Endothelial cell of umbilical vein (primary cell): ENCODE measurements around the gene SLC35F3. TPM values are rescaled to one million over a fixed set of nuclear protein-coding genes. Genes with fewer than 3 reads are reported as not detected.

Experiments
- BruUV-seq: library from RNA; stranded (reverse); fragments of 400-500 nt; replicated peaks from 2 replicates; lab custom pipeline; 2021; lab: Mats Ljungman, UMichigan
- CTCF ChIA-PET: fragments of 300-600, 350-600 bp; sonication (Branson Sonifier 250); formaldehyde crosslinking; loops from one replicate; lab custom pipeline; 2021; ENCODE audit warnings: antibody characterized with exemption, inconsistent platforms; lab: Charles Lee
- POLR2A ChIA-PET: fragments of 300-600, 350-600 bp; sonication (Branson Sonifier 250); formaldehyde crosslinking; loops from one replicate; lab custom pipeline; 2021; ENCODE audit warnings: antibody characterized with exemption, inconsistent platforms; lab: Charles Lee
- DNase-seq: peaks from one replicate; pipeline ENCODE4 v3.0.0-alpha.2; 2011; ENCODE audit warnings: low read depth, low spot score
- FAIRE-seq: peaks from 2 replicates; lab custom pipeline; 2011; peaks lifted over from hg19 to GRCh38; lab: Jason Lieb, UNC
- H2AFZ ChIP-seq: 2 replicates; pipeline ENCODE4 v1.6.0; 2012; ENCODE audit warnings: low read depth, low read length, control low read depth, inconsistent platforms
- H3K27ac ChIP-seq: 2 replicates; pipeline ENCODE4 v1.5.1; 2011; ENCODE audit warnings: low read depth, mild to moderate bottlenecking, control low read depth, low read length, moderate library complexity; ENCODE audit not compliant: insufficient read depth
- H3K27me3 ChIP-seq, 2 experiments: 2 replicates each; pipeline versions ENCODE4 v1.6.0 to v1.6.1; 2011; ENCODE audit warnings: low read length in 2 of 2, mixed read lengths in 1 of 2; ENCODE audit not compliant: control insufficient read depth in 2 of 2, insufficient read depth in 2 of 2
- H3K36me3 ChIP-seq, 2 experiments: 2 replicates in 1 of 2; 3 replicates in 1 of 2; pipeline ENCODE4 v1.5.1; 2011; ENCODE audit warnings: low read length in 2 of 2, mild to moderate bottlenecking in 1 of 2, moderate library complexity in 1 of 2; ENCODE audit not compliant: control insufficient read depth in 2 of 2, insufficient read depth in 2 of 2; ENCODE audit errors: extremely low read depth in 1 of 2
- H3K4me1 ChIP-seq: 3 replicates; pipeline ENCODE4 v1.5.1; 2011; ENCODE audit warnings: mild to moderate bottlenecking, low read length; ENCODE audit not compliant: control insufficient read depth, insufficient read depth; ENCODE audit errors: extremely low read depth
- H3K4me2 ChIP-seq: 2 replicates; pipeline ENCODE4 v1.6.1; 2011; ENCODE audit warnings: low read length, control low read depth, mixed read lengths; ENCODE audit not compliant: insufficient read depth
- H3K4me3 ChIP-seq, 3 experiments: fragments of 200-600 bp in 1 of 3; sonication (generic), shearing (Covaris generic) in 1 of 3; replicated peaks in 1 of 3; 2 replicates each; pipeline ENCODE4 v1.5.1; 2011 to 2016; ENCODE audit warnings: control low read depth in 3 of 3, low read length in 3 of 3, mild to moderate bottlenecking in 2 of 3, inconsistent platforms in 1 of 3, low read depth in 1 of 3, moderate library complexity in 1 of 3; ENCODE audit not compliant: insufficient read depth in 1 of 3
- H3K79me2 ChIP-seq: 2 replicates; pipeline ENCODE4 v1.6.0; 2012; ENCODE audit warnings: low read length, inconsistent platforms; ENCODE audit not compliant: control insufficient read depth, insufficient read depth
- H3K9ac ChIP-seq: replicated peaks from 2 replicates; pipeline ENCODE3; 2011; ENCODE audit warnings: low read length, control low read depth; ENCODE audit not compliant: insufficient read depth; ENCODE audit errors: extremely low read depth
- H3K9me1 ChIP-seq: replicated peaks from 3 replicates; pipeline ENCODE4 v1.6.0; 2011; ENCODE audit warnings: mild to moderate bottlenecking, low read length; ENCODE audit not compliant: control insufficient read depth, insufficient read depth; ENCODE audit errors: extremely low read depth
- H3K9me3 ChIP-seq: replicated peaks from 2 replicates; pipeline ENCODE4 v1.5.1; 2012; ENCODE audit warnings: low read length, inconsistent platforms; ENCODE audit not compliant: control insufficient read depth, insufficient read depth
- H4K20me1 ChIP-seq: replicated peaks from 2 replicates; pipeline ENCODE3; 2011; ENCODE audit warnings: mild to moderate bottlenecking, low read length; ENCODE audit not compliant: control insufficient read depth, insufficient read depth; ENCODE audit errors: extremely low read depth
- FOS ChIP-seq: IDR thresholded peaks from 2 replicates; pipeline ENCODE4 v1.6.1; 2011; ENCODE audit warnings: mild to moderate bottlenecking, low read length, moderate library complexity, borderline replicate concordance; ENCODE audit not compliant: insufficient read depth
- JUN ChIP-seq: IDR thresholded peaks from 2 replicates; pipeline ENCODE4 v1.6.1; 2011; ENCODE audit warnings: borderline replicate concordance, low read depth; ENCODE audit not compliant: insufficient read length, insufficient read depth
- MYC ChIP-seq: IDR thresholded peaks from one replicate; pipeline ENCODE4 v1.6.1; 2011; ENCODE audit warnings: mild to moderate bottlenecking, low read depth, low read length
- POLR2AphosphoS5 ChIP-seq: IDR thresholded peaks from 2 replicates; pipeline ENCODE4 v1.6.1; 2012; ENCODE audit warnings: low read depth, mild to moderate bottlenecking, control low read depth, low read length, moderate library complexity; ENCODE audit not compliant: insufficient read depth
- dilution Hi-C: fragments of 300-500 bp; cut with MboI; formaldehyde crosslinking; loops from one replicate; pipeline ENCODE4 v1.15.0; 2019; ENCODE audit warnings: low sequenced_read_pairs; ENCODE audit not compliant: extremely low pct_ligation_motif_present
- intact Hi-C: fragments of 100-400 bp; cut with micrococcal nuclease; formaldehyde crosslinking; loops from one replicate; pipeline ENCODE4 v1.10.0; 2022
- polyA plus RNA-seq, 4 experiments: library from polyadenylated mRNA; depleted of rRNA in 3 of 4; stranded (reverse) in 3 of 4; unstranded in 1 of 4; fragments of >200 nt; gene quantifications; 2 replicates each; pipeline versions ENCODE4 v1.2.1 to v1.2.3, GENCODE V29; 2011 to 2012; ENCODE audit warnings: missing spikeins in 1 of 4
- total RNA-seq: library from RNA; stranded (reverse); gene quantifications from 2 replicates; pipeline ENCODE4 v1.2.3, GENCODE V29; 2021
- TF ChIP-seq, protein P1 (sequence below): IDR thresholded peaks from 2 replicates; pipeline ENCODE4 v1.6.1; 2011; ENCODE audit not compliant: insufficient read depth, insufficient read length

Gene SLC35F3
- total and polyA plus RNA-seq, 2 donors (not counting 3 experiments of a cell fraction or from before 2014, with no cell fraction given), result not detected

GRCh38 chr1:234330843-234331215 is 426.4 kb downstream of the SLC35F3 start:
- Histone ChIP-seq H3K79me2 (no peaks in the 10 kb centered on the region), H4K20me1 (no peaks in the 10 kb centered on the region), H3K9me3 (no peaks in the 10 kb centered on the region), H3K36me3 (no peaks in the 10 kb centered on the region), H3K4me2 (no peak overlapping the region), H3K4me3 (no peak overlapping the region), H3K9me1 (no peaks in the 10 kb centered on the region), H2AFZ (no peak overlapping the region), H3K27ac (no peak overlapping the region), H3K4me1 (no peaks in the 10 kb centered on the region), H3K9ac (no peak overlapping the region), H3K27me3 (peaks cover 2 to 8% of the 10 kb centered on the region in 2 experiments)
- DNase-seq, result no peak
- dilution Hi-C loops, result no loop called here
- CTCF ChIA-PET, result no interaction called here
- BruUV-seq, result no TSS peak
- TF ChIP-seq POLR2AphosphoS5, result no peak
- no peak for TF ChIP-seq JUN
- TF ChIP-seq, protein P1, sequence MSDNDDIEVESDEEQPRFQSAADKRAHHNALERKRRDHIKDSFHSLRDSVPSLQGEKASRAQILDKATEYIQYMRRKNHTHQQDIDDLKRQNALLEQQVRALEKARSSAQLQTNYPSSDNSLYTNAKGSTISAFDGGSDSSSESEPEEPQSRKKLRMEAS, result no peak
- intact Hi-C loops, result no loop called here
- no peak for FAIRE-seq
- POLR2A ChIA-PET, result no interaction called here

DNA sequence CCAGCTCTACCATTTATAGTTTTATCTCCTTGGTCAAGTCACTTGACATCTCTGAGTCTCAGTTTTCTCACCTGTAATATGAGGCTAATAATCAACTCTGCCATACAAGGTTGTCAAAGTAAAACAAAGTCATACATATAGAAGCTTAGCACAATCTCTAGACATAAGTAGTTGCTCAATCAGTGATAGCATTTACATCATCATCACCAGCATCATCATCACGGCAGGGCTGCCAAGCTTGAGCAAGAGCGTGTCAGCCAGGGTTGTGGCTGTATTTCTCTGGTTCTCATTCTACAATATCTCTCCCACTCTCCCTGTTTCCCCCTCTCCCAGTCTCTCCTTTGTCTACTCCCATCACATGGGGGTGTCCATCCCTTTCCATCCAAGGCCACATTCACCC is 427.0 kb downstream of the SLC35F3 start:
- Histone ChIP-seq H3K9ac (no peak overlapping the region), H3K4me1 (no peaks in the 10 kb centered on the region), H3K9me1 (no peaks in the 10 kb centered on the region), H3K9me3 (no peaks in the 10 kb centered on the region), H3K4me3 (no peak overlapping the region), H4K20me1 (no peaks in the 10 kb centered on the region), H3K4me2 (no peak overlapping the region), H2AFZ (no peak overlapping the region), H3K27ac (no peak overlapping the region), H3K27me3 (peaks cover 2 to 3% of the 10 kb centered on the region in 2 experiments), H3K79me2 (no peaks in the 10 kb centered on the region), H3K36me3 (no peaks in the 10 kb centered on the region)
- ChIA-PET POLR2A (no interaction called here), CTCF (no interaction called here)
- intact Hi-C loops (no loop called here), dilution Hi-C loops (no loop called here)
- no peak for FAIRE-seq
- no TSS peak for BruUV-seq
- TF ChIP-seq MYC, result no peak
- no peak for TF ChIP-seq FOS
- DNase-seq, result no peak
